SK-N-SH (cell line): Measurements from ENCODE around the gene CT47A1.
"Not testable (repeated sequence)": the region's sequence is repeated elsewhere in the genome, so short reads cannot be mapped to it uniquely, and the experiment has no call there.

Source experiments
- JUND ChIP-seq: IDR thresholded peaks from 2 replicates; pipeline ENCODE4 v1.4.0; 2012
- POLR2AphosphoS5 ChIP-seq: IDR thresholded peaks from 2 replicates; pipeline ENCODE4 v1.6.1; 2012; ENCODE audit warnings: low read depth, low read length

DNA sequence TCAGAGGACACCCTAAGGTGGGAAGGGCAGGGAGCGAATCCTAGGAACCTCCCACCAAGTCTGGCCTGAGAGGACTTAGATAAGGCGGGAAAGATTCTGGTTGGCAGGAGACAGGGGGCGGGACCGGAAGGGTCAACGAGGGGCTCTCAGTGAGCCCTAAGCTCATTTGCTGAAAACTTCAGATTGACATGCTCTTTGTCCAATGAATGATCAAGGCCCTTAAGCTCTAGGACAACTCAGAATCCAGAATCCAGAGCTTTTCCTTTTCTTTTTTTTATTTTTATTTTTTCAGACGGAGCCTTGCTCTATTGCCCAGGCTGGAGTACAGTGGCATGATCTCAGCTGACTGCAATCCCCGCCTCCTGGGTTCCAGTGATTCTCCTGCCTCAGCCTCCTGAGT lies 29.1 kb downstream of the CT47A1 start, which contains the start of gene CT47A7:
- TF ChIP-seq JUND, POLR2AphosphoS5: not testable (repeated sequence)
